Endothelial cell (in vitro differentiated cells): ENCODE data around the gene RPGRIP1L. TPM values are rescaled to one million over a fixed set of nuclear protein-coding genes. Genes with fewer than 3 reads are reported as not detected.

Source experiments
- DNase-seq: peaks from one replicate; pipeline ENCODE4 v3.0.0; 2021; ENCODE audit warnings: low spot score
- H3K27ac Mint-ChIP-seq: one replicate; pipeline ENCODE4 v1.8.0; 2021; ENCODE audit warnings: mixed read lengths, inconsistent platforms; ENCODE audit not compliant: unreplicated experiment
- H3K27me3 Mint-ChIP-seq: one replicate; pipeline ENCODE4 v1.8.0; 2021; ENCODE audit warnings: mild to moderate bottlenecking, moderate library complexity, mixed read lengths, inconsistent platforms; ENCODE audit not compliant: unreplicated experiment
- H3K36me3 Mint-ChIP-seq: one replicate; pipeline ENCODE4 v1.8.0; 2021; ENCODE audit warnings: mild to moderate bottlenecking, low read depth, mixed read lengths, inconsistent platforms; ENCODE audit not compliant: unreplicated experiment
- H3K4me1 Mint-ChIP-seq: one replicate; pipeline ENCODE4 v1.8.0; 2021; ENCODE audit warnings: mild to moderate bottlenecking, mixed read lengths, inconsistent platforms; ENCODE audit not compliant: unreplicated experiment
- H3K4me3 Mint-ChIP-seq: one replicate; pipeline ENCODE4 v1.8.0; 2021; ENCODE audit warnings: mild to moderate bottlenecking, mixed read lengths, inconsistent platforms; ENCODE audit not compliant: unreplicated experiment
- H3K9me3 Mint-ChIP-seq: one replicate; pipeline ENCODE4 v1.8.0; 2021; ENCODE audit warnings: mixed read lengths, inconsistent platforms; ENCODE audit not compliant: unreplicated experiment
- total RNA-seq: library from RNA; stranded (reverse); fragmentation: NEBNext Ultra II Directional; extraction: Animal tissue kit (Norgen Biotek cat#: 25700); gene quantifications from one replicate; pipeline ENCODE4 v1.2.1, GENCODE V29; 2021; ENCODE audit not compliant: unreplicated experiment
- TF ChIP-seq, protein P1 (sequence below): fragments of 200-600 bp; sonication (generic); IDR thresholded peaks from one replicate; pipeline ENCODE4 v1.5.0; 2021; ENCODE audit warnings: antibody characterized with exemption; ENCODE audit not compliant: unreplicated experiment

Gene RPGRIP1L
- total RNA-seq, 1 donor from 2014 or later, result 9.0 TPM

- Mint-ChIP-seq H3K27ac (no peak overlapping the region), H3K36me3 (no peaks in the 10 kb centered on the region), H3K4me1 (no peaks in the 10 kb centered on the region), H3K4me3 (no peak overlapping the region), H3K27me3 (peaks cover 2% of the 10 kb centered on the region), H3K9me3 (no peaks in the 10 kb centered on the region)
- no peak for DNase-seq
- TF ChIP-seq, protein P1, sequence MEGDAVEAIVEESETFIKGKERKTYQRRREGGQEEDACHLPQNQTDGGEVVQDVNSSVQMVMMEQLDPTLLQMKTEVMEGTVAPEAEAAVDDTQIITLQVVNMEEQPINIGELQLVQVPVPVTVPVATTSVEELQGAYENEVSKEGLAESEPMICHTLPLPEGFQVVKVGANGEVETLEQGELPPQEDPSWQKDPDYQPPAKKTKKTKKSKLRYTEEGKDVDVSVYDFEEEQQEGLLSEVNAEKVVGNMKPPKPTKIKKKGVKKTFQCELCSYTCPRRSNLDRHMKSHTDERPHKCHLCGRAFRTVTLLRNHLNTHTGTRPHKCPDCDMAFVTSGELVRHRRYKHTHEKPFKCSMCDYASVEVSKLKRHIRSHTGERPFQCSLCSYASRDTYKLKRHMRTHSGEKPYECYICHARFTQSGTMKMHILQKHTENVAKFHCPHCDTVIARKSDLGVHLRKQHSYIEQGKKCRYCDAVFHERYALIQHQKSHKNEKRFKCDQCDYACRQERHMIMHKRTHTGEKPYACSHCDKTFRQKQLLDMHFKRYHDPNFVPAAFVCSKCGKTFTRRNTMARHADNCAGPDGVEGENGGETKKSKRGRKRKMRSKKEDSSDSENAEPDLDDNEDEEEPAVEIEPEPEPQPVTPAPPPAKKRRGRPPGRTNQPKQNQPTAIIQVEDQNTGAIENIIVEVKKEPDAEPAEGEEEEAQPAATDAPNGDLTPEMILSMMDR, result no peak
Observed at GRCh38 chr16:53565296-53565863, 138.3 kb downstream of the RPGRIP1L start.

GRCh38 chr16:53563426-53563825 lies 140.2 kb downstream of the RPGRIP1L start:
- Mint-ChIP-seq H3K27me3 (peaks cover 2% of the 10 kb centered on the region), H3K27ac (no peak overlapping the region), H3K9me3 (no peaks in the 10 kb centered on the region), H3K4me3 (no peak overlapping the region), H3K36me3 (no peaks in the 10 kb centered on the region), H3K4me1 (no peaks in the 10 kb centered on the region)
- DNase-seq, result no peak
- TF ChIP-seq, protein P1, result no peak

- Mint-ChIP-seq H3K27me3 (peaks cover 4% of the 10 kb centered on the region), H3K36me3 (no peaks in the 10 kb centered on the region), H3K9me3 (no peaks in the 10 kb centered on the region), H3K4me1 (no peaks in the 10 kb centered on the region), H3K4me3 (no peak overlapping the region), H3K27ac (no peak overlapping the region)
- TF ChIP-seq, protein P1, result no peak
- no peak for DNase-seq
Observed at GRCh38 chr16:53561101-53561888, 142.4 kb downstream of the RPGRIP1L start.

DNA sequence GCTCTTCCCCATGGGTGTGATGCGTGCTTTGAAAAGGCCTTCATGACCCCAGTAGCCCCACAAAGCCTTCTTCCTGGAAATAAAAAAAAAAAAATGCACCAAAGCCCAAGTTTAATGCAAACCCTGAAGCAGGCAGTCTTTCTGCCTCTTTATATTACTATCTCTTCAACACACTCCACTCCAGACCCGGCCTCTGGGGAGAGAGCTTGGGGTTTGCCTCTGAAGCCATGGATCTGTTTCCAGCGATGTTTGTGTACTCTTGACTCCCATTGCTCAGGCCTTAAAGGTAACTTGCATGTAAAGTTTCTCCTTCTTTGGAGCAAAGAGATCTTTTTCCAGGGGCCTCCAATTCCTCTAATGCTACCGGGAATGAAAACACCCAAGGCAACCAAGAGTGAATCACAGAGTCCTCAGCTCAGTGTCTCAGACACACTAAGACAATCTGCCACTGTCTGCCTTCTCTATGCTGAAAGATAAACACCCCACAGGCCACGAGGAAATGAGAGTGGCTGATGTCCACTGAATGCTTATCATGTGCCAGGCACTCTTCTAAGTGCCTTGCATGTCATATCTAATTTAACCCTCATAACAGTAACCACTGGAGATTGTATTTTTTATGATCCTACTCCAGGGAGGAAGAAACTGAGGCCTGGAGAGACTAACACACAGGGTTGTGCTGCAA lies 144.2 kb downstream of the RPGRIP1L start:
- no peak for DNase-seq
- Mint-ChIP-seq H3K9me3 (no peaks in the 10 kb centered on the region), H3K4me1 (peaks cover 1% of the 10 kb centered on the region), H3K36me3 (no peaks in the 10 kb centered on the region), H3K27ac (no peak overlapping the region), H3K27me3 (peaks cover 4% of the 10 kb centered on the region), H3K4me3 (no peak overlapping the region)
- TF ChIP-seq, protein P1, result no peak

GRCh38 chr16:53558710-53559109 lies 144.9 kb downstream of the RPGRIP1L start:
- H3K4me3 Mint-ChIP-seq, result no peak overlapping the region
- H3K4me1 Mint-ChIP-seq, result peaks cover 6% of the 10 kb centered on the region
- no peak for DNase-seq
- peaks cover 4% of the 10 kb centered on the region for H3K27me3 Mint-ChIP-seq
- no peaks in the 10 kb centered on the region for H3K9me3 Mint-ChIP-seq
- no peak overlapping the region for H3K27ac Mint-ChIP-seq
- TF ChIP-seq, protein P1, result no peak
- no peaks in the 10 kb centered on the region for H3K36me3 Mint-ChIP-seq
